GM18511 (cell line): Measurements from ENCODE around the gene CATSPERE.
A peak's percentile ranks its signal among the peaks of the same experiment; 100 is the strongest.
"Not testable (repeated sequence)": the region's sequence is repeated elsewhere in the genome, so short reads cannot be mapped to it uniquely, and the experiment has no call there.

ENCODE experiments used
- ATAC-seq: cut with Tn5 transposase; IDR thresholded peaks from one replicate; pipeline ENCODE4 v1.9.1; 2021; ENCODE audit warnings: mild to moderate bottlenecking, moderate library complexity; ENCODE audit not compliant: unreplicated experiment

Gene CATSPERE

GRCh38 chr1:244660595-244660994 is 199.5 kb downstream of the CATSPERE start:
- ATAC-seq: no peak

GRCh38 chr1:244661569-244662312 is 200.7 kb downstream of the CATSPERE start:
- not testable (repeated sequence) for ATAC-seq

- no peak for ATAC-seq
These were observed 201.5 kb downstream of the CATSPERE start for GRCh38 chr1:244662599-244662998.

GRCh38 chr1:244664353-244664752 is 203.3 kb downstream of the CATSPERE start:
- ATAC-seq: no peak

- ATAC-seq: peak; percentile 95
These were observed 204.7 kb downstream of the CATSPERE start for GRCh38 chr1:244665771-244666217.

GRCh38 chr1:244666672-244667418 is 205.8 kb downstream of the CATSPERE start:
- not testable (repeated sequence) for ATAC-seq

- ATAC-seq: no peak
These were observed 206.7 kb downstream of the CATSPERE start for GRCh38 chr1:244667797-244668196.

- ATAC-seq: no peak
These were observed 212.0 kb downstream of the CATSPERE start for GRCh38 chr1:244672946-244673682.

- no peak for ATAC-seq
These were observed 213.4 kb downstream of the CATSPERE start for GRCh38 chr1:244674446-244674845.

- ATAC-seq: no peak
These were observed 214.1 kb downstream of the CATSPERE start for GRCh38 chr1:244675167-244675566.

GRCh38 chr1:244678697-244679096 is 217.6 kb downstream of the CATSPERE start:
- no peak for ATAC-seq

- no peak for ATAC-seq
These were observed 219.6 kb downstream of the CATSPERE start for GRCh38 chr1:244680667-244681066.

- ATAC-seq: not testable (repeated sequence)
These were observed 221.0 kb downstream of the CATSPERE start for GRCh38 chr1:244682087-244682486.
